HepG2 (cell line): Measurements from ENCODE around the gene MIDN. TPM values are rescaled to one million over a fixed set of nuclear protein-coding genes. Genes with fewer than 3 reads are reported as not detected.

Experiments
- CSRNP2 ChIP-seq: sonication (generic); formaldehyde crosslinking; conservative IDR thresholded peaks from 2 replicates; pipeline ENCODE4 v1.8.0; 2022; ENCODE audit warnings: low read depth, missing genetic modification reagents
- HOXD1 ChIP-seq: sonication (generic); formaldehyde crosslinking; IDR thresholded peaks from 2 replicates; pipeline ENCODE4 v1.5.0; 2020; ENCODE audit warnings: missing genetic modification reagents
- MTF2 ChIP-seq: sonication (generic); formaldehyde crosslinking; IDR thresholded peaks from 2 replicates; pipeline ENCODE4 v1.5.0; 2020; ENCODE audit warnings: missing genetic modification reagents, borderline replicate concordance
- PLSCR1 ChIP-seq: sonication (generic); formaldehyde crosslinking; IDR thresholded peaks from 2 replicates; pipeline ENCODE4 v1.5.0; 2020; ENCODE audit warnings: missing genetic modification reagents, mild to moderate bottlenecking, borderline replicate concordance
- RBM22 ChIP-seq: fragments of 200-400 bp; formaldehyde crosslinking; optimal IDR thresholded peaks from 2 replicates; pipeline ENCODE3; 2017; ENCODE audit warnings: mild to moderate bottlenecking, low read length, moderate library complexity
- RCOR2 ChIP-seq: IDR thresholded peaks from 2 replicates; pipeline ENCODE4 v1.6.1; 2016; ENCODE audit warnings: missing biosample characterization, missing genetic modification reagents
- SMAD9 ChIP-seq: sonication (generic); formaldehyde crosslinking; IDR thresholded peaks from 2 replicates; pipeline ENCODE4 v1.5.1; 2020; ENCODE audit warnings: mild to moderate bottlenecking, missing genetic modification reagents
- SNAI1 ChIP-seq: sonication (generic); formaldehyde crosslinking; IDR thresholded peaks from 2 replicates; pipeline ENCODE4 v1.5.0; 2020; ENCODE audit warnings: mild to moderate bottlenecking, missing genetic modification reagents, borderline replicate concordance
- TFDP1 ChIP-seq: IDR thresholded peaks from 2 replicates; pipeline ENCODE4 v1.6.1; 2016; ENCODE audit warnings: missing compliant biosample characterization, missing genetic modification reagents, borderline replicate concordance
- TFE3 ChIP-seq: IDR thresholded peaks from 2 replicates; pipeline ENCODE4 v1.6.1; 2016
- TRIM22 ChIP-seq: fragments of 450-650 bp; IDR thresholded peaks from 2 replicates; pipeline ENCODE4 v1.6.1; 2017
- ZBTB2 ChIP-seq: sonication (generic); formaldehyde crosslinking; IDR thresholded peaks from 2 replicates; pipeline ENCODE4 v1.8.0; 2022; ENCODE audit warnings: low read depth, missing genetic modification reagents
- ZFP36L1 ChIP-seq: sonication (generic); formaldehyde crosslinking; IDR thresholded peaks from 2 replicates; pipeline ENCODE4 v1.8.0; 2022; ENCODE audit warnings: mild to moderate bottlenecking, missing genetic modification reagents, moderate library complexity
- ZHX1 ChIP-seq: sonication (generic); formaldehyde crosslinking; IDR thresholded peaks from 2 replicates; pipeline ENCODE4 v1.8.1; 2022; ENCODE audit warnings: low read depth, mild to moderate bottlenecking, missing genetic modification reagents
- ZNF230 ChIP-seq: sonication (generic); formaldehyde crosslinking; IDR thresholded peaks from 2 replicates; pipeline ENCODE4 v1.4.0; 2020; ENCODE audit warnings: mild to moderate bottlenecking, missing genetic modification reagents
- ZNF7 ChIP-seq: IDR thresholded peaks from 2 replicates; pipeline ENCODE4 v1.6.1; 2016; ENCODE audit warnings: missing biosample characterization, missing genetic modification reagents
- ZNF75D ChIP-seq: sonication (generic); formaldehyde crosslinking; IDR thresholded peaks from 2 replicates; pipeline ENCODE4 v1.8.1; 2023; ENCODE audit warnings: missing genetic modification reagents, mild to moderate bottlenecking, borderline replicate concordance
- ZNF850 ChIP-seq: sonication (generic); formaldehyde crosslinking; conservative IDR thresholded peaks from 2 replicates; pipeline ENCODE4 v1.9.0; 2021; ENCODE audit warnings: mild to moderate bottlenecking, missing genetic modification reagents
- polyA plus RNA-seq, 8 experiments: library from polyadenylated mRNA; depleted of rRNA in 3 of 8; stranded (reverse) in 7 of 8; unstranded in 1 of 8; fragments of >200 nt; fragmentation: Illumina TruSeq in 4 of 8; extraction: Trizol in 4 of 8; gene quantifications; 2 replicates each; pipeline versions ENCODE4 v1.2.1 to v1.2.3, GENCODE V29; 2011 to 2016; ENCODE audit warnings: low read depth in 4 of 8, missing spikeins in 1 of 8, mixed read lengths in 1 of 8; ENCODE audit not compliant: insufficient read depth in 1 of 8
- total RNA-seq, 5 experiments: library from RNA; depleted of rRNA; stranded (reverse); fragments of >200 nt; fragmentation: Illumina TruSeq; extraction: Trizol; gene quantifications; 2 replicates each; pipeline ENCODE4 v1.2.3, GENCODE V29; 2016; ENCODE audit warnings: low read depth in 1 of 5

Gene MIDN
- total and polyA plus RNA-seq, 2 of the 13 experiments (the other 11 are each of a cell fraction or from before 2014, with no cell fraction given): 8.4 to 18.0 TPM

- TF ChIP-seq TFE3 (no peak), TRIM22 (no peak), SMAD9 (CRISPR knock-in tag) (no peak), TFDP1 (CRISPR knock-in tag) (no peak), ZFP36L1 (CRISPR knock-in tag) (no peak), CSRNP2 (CRISPR knock-in tag) (no peak), PLSCR1 (CRISPR knock-in tag) (no peak), SNAI1 (no peak), RCOR2 (CRISPR knock-in tag) (no peak), ZBTB2 (no peak), ZNF850 (CRISPR knock-in tag) (no peak), ZNF7 (CRISPR knock-in tag) (no peak), ZHX1 (CRISPR knock-in tag) (no peak), MTF2 (CRISPR knock-in tag) (no peak), HOXD1 (no peak), ZNF230 (CRISPR knock-in tag) (no peak), RBM22 (peak; percentile 61), ZNF75D (CRISPR knock-in tag) (no peak)
These were observed 27.1 kb upstream of the MIDN start (continued) for GRCh38 chr19:1220976-1221903.
